Sigmoid colon (tissue), 4 donors: ENCODE measurements around the gene TMEM61.

Source experiments
- EP300 ChIP-seq, 4 donors: sonication (generic); formaldehyde crosslinking; IDR thresholded peaks; one replicate each; pipeline ENCODE4 v1.6.1; 2017; ENCODE audit warnings: antibody characterized with exemption in 4 of 4
- POLR2A ChIP-seq, 2 donors: fragments of 450-650 bp; IDR thresholded peaks; one replicate each; pipeline ENCODE4 v1.6.1; 2016; ENCODE audit warnings: antibody characterized with exemption in 2 of 2, mild to moderate bottlenecking in 2 of 2, moderate library complexity in 2 of 2
- POLR2AphosphoS5 ChIP-seq, 4 donors: sonication (generic); formaldehyde crosslinking; IDR thresholded peaks; one replicate each; pipeline ENCODE4 v1.6.1; 2017; ENCODE audit warnings: antibody characterized with exemption in 4 of 4
- TF ChIP-seq, protein P1 (sequence below), 4 experiments: fragments of 450-650 bp in 3 of 4; fragments of 200-600 bp in 1 of 4; IDR thresholded peaks; one replicate each; pipeline ENCODE4 v1.5.1; 2016 to 2019; ENCODE audit warnings: antibody characterized with exemption in 4 of 4, mild to moderate bottlenecking in 3 of 4, moderate library complexity in 2 of 4

DNA sequence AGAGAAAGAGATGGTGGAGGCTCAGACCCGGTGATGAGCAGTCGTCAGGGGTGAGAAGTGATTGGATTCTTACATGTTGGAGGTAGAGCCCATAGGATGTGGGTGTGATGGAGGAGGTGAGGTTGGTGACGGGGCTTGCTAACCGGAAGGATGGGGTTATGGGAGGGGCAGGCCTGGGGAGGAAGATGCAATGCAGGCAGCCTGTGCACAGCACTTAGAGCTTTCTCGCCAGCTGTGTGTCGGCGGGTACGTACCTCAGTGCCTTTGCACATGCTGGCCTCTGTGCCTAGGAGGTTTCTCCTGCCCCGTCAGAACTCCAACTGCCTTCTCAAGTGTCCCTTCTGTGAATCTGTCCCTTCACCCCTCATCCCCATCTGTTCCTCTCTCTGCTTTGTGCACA, 15.4 kb downstream of the TMEM61 start:
- TF ChIP-seq, protein P1, sequence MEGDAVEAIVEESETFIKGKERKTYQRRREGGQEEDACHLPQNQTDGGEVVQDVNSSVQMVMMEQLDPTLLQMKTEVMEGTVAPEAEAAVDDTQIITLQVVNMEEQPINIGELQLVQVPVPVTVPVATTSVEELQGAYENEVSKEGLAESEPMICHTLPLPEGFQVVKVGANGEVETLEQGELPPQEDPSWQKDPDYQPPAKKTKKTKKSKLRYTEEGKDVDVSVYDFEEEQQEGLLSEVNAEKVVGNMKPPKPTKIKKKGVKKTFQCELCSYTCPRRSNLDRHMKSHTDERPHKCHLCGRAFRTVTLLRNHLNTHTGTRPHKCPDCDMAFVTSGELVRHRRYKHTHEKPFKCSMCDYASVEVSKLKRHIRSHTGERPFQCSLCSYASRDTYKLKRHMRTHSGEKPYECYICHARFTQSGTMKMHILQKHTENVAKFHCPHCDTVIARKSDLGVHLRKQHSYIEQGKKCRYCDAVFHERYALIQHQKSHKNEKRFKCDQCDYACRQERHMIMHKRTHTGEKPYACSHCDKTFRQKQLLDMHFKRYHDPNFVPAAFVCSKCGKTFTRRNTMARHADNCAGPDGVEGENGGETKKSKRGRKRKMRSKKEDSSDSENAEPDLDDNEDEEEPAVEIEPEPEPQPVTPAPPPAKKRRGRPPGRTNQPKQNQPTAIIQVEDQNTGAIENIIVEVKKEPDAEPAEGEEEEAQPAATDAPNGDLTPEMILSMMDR (IDR thresholded peaks at IDR 0.05), result no peak
- TF ChIP-seq POLR2A (IDR thresholded peaks at IDR 0.05) (no peak), EP300 (IDR thresholded peaks at IDR 0.05) (no peak), POLR2AphosphoS5 (IDR thresholded peaks at IDR 0.05) (no peak)
